HEK293 (cell line): Measurements from ENCODE around the gene PPAT.
A peak's percentile ranks its signal among the peaks of the same experiment; 100 is the strongest.

ENCODE experiments used
- CTCF ChIA-PET: fragments of 350-600 bp; formaldehyde crosslinking; extraction: SDS; loops from one replicate; lab custom pipeline; 2021; ENCODE audit warnings: antibody characterized with exemption; lab: Yijun Ruan, JAX
- POLR2A ChIA-PET: fragments of 300-600 bp; formaldehyde crosslinking; extraction: SDS; loops from one replicate; lab custom pipeline; 2020; ENCODE audit warnings: antibody characterized with exemption, inconsistent platforms; lab: Yijun Ruan, JAX
- H3K27ac ChIP-seq: fragments of 200-500 bp; sonication (Bioruptor generic); 2 replicates; pipeline ENCODE4 v1.5.1; 2014; ENCODE audit warnings: low read depth, low read length, control low read depth, inconsistent platforms; ENCODE audit errors: extremely low read depth
- H3K36me3 ChIP-seq, 2 experiments: fragments of 200-500 bp in 1 of 2; sonication (Bioruptor generic) in 1 of 2; 1 replicate in 1 of 2; 2 replicates in 1 of 2; pipeline ENCODE4 v1.5.1; 2014 to 2017; ENCODE audit warnings: inconsistent platforms in 2 of 2, low read length in 2 of 2; ENCODE audit not compliant: control insufficient read depth in 2 of 2, insufficient read depth in 1 of 2
- H3K4me1 ChIP-seq: fragments of 200-500 bp; sonication (Bioruptor generic); 2 replicates; pipeline ENCODE4 v1.5.1; 2014; ENCODE audit warnings: mild to moderate bottlenecking, low read length, inconsistent platforms; ENCODE audit not compliant: control insufficient read depth, insufficient read depth
- H3K4me3 ChIP-seq: 2 replicates; pipeline ENCODE4 v1.5.1; 2011; ENCODE audit warnings: low read depth, mild to moderate bottlenecking, control low read depth, low read length, moderate library complexity
- H3K9me3 ChIP-seq: fragments of 200-500 bp; sonication (Bioruptor generic); 2 replicates; pipeline ENCODE4 v1.5.1; 2014; ENCODE audit warnings: low read depth, low read length, inconsistent platforms; ENCODE audit not compliant: control insufficient read depth, insufficient read depth
- GLIS2 ChIP-seq: fragments of 450-650 bp; formaldehyde crosslinking; IDR thresholded peaks from 2 replicates; pipeline ENCODE4 v1.5.1; 2016; ENCODE audit warnings: missing biosample characterization, missing genetic modification characterization
- HOXD13 ChIP-seq: sonication (generic); formaldehyde crosslinking; IDR thresholded peaks from 2 replicates; pipeline ENCODE4 v1.8.0; 2022; ENCODE audit warnings: missing genetic modification reagents, borderline replicate concordance
- KLF10 ChIP-seq: fragments of 450-650 bp; IDR thresholded peaks from 2 replicates; pipeline ENCODE4 v1.5.1; 2018; ENCODE audit warnings: missing biosample characterization, mild to moderate bottlenecking, missing genetic modification characterization
- SALL2 ChIP-seq: fragments of 450-650 bp; formaldehyde crosslinking; IDR thresholded peaks from 2 replicates; pipeline ENCODE4 v1.5.0; 2017; ENCODE audit warnings: missing biosample characterization, mild to moderate bottlenecking, missing genetic modification characterization, borderline replicate concordance
- TRIM28 ChIP-seq: IDR thresholded peaks from 2 replicates; pipeline ENCODE4 v1.6.1; 2011; ENCODE audit warnings: low read length, control low read depth, borderline replicate concordance
- YY1 ChIP-seq: fragments of 450-650 bp; formaldehyde crosslinking; IDR thresholded peaks from 2 replicates; pipeline ENCODE4 v1.5.1; 2018; ENCODE audit warnings: missing biosample characterization, missing genetic modification characterization
- ZBTB48 ChIP-seq: fragments of 450-650 bp; formaldehyde crosslinking; IDR thresholded peaks from 2 replicates; pipeline ENCODE4 v1.5.1; 2016; ENCODE audit warnings: missing biosample characterization, missing genetic modification characterization
- ZFP41 ChIP-seq: fragments of 450-650 bp; formaldehyde crosslinking; IDR thresholded peaks from 2 replicates; pipeline ENCODE4 v1.5.1; 2016; ENCODE audit warnings: missing biosample characterization, missing genetic modification characterization, borderline replicate concordance
- ZNF114 ChIP-seq: fragments of 450-650 bp; formaldehyde crosslinking; IDR thresholded peaks from 2 replicates; pipeline ENCODE4 v1.5.0; 2017; ENCODE audit warnings: missing biosample characterization, missing genetic modification characterization
- ZNF202 ChIP-seq: fragments of 450-650 bp; formaldehyde crosslinking; IDR thresholded peaks from 2 replicates; pipeline ENCODE4 v1.5.1; 2016; ENCODE audit warnings: missing biosample characterization, missing genetic modification characterization, borderline replicate concordance
- ZNF292 ChIP-seq: fragments of 450-650 bp; formaldehyde crosslinking; IDR thresholded peaks from 2 replicates; pipeline ENCODE4 v1.5.1; 2016; ENCODE audit warnings: low read depth, missing biosample characterization, missing genetic modification characterization, borderline replicate concordance
- ZNF302 ChIP-seq: fragments of 450-650 bp; formaldehyde crosslinking; IDR thresholded peaks from 2 replicates; pipeline ENCODE4 v1.5.1; 2016; ENCODE audit warnings: missing biosample characterization, missing genetic modification characterization, low read depth
- ZNF324 ChIP-seq: fragments of 450-650 bp; formaldehyde crosslinking; IDR thresholded peaks from 2 replicates; pipeline ENCODE4 v1.5.1; 2016; ENCODE audit warnings: missing biosample characterization, missing genetic modification characterization
- ZNF362 ChIP-seq: fragments of 450-650 bp; formaldehyde crosslinking; IDR thresholded peaks from 2 replicates; pipeline ENCODE4 v1.5.1; 2016; ENCODE audit warnings: missing biosample characterization, missing genetic modification characterization
- ZNF394 ChIP-seq: fragments of 450-650 bp; formaldehyde crosslinking; IDR thresholded peaks from 2 replicates; pipeline ENCODE4 v1.5.1; 2016; ENCODE audit warnings: missing biosample characterization, missing genetic modification characterization, mild to moderate bottlenecking, moderate library complexity, borderline replicate concordance
- ZNF501 ChIP-seq: fragments of 450-650 bp; formaldehyde crosslinking; IDR thresholded peaks from 2 replicates; pipeline ENCODE4 v1.5.1; 2016; ENCODE audit warnings: missing biosample characterization, missing genetic modification characterization
- ZNF514 ChIP-seq: fragments of 450-650 bp; formaldehyde crosslinking; IDR thresholded peaks from 2 replicates; pipeline ENCODE4 v1.5.1; 2016; ENCODE audit warnings: missing biosample characterization, missing genetic modification characterization
- ZNF521 ChIP-seq: fragments of 450-650 bp; formaldehyde crosslinking; IDR thresholded peaks from 2 replicates; pipeline ENCODE4 v1.5.1; 2017; ENCODE audit warnings: missing biosample characterization, mild to moderate bottlenecking, missing genetic modification characterization
- ZNF580 ChIP-seq: fragments of 450-650 bp; formaldehyde crosslinking; IDR thresholded peaks from 2 replicates; pipeline ENCODE4 v1.5.1; 2016; ENCODE audit warnings: missing biosample characterization, missing genetic modification characterization
- ZNF624 ChIP-seq: fragments of 450-650 bp; formaldehyde crosslinking; IDR thresholded peaks from 2 replicates; pipeline ENCODE4 v1.5.1; 2017; ENCODE audit warnings: missing biosample characterization, missing genetic modification characterization
- ZNF626 ChIP-seq: fragments of 450-650 bp; sonication (Bioruptor Pico); formaldehyde crosslinking; IDR thresholded peaks from 2 replicates; pipeline ENCODE4 v1.5.1; 2018; ENCODE audit warnings: missing biosample characterization, missing genetic modification characterization, inconsistent platforms
- ZNF629 ChIP-seq: fragments of 450-650 bp; formaldehyde crosslinking; IDR thresholded peaks from 2 replicates; pipeline ENCODE4 v1.5.1; 2017; ENCODE audit warnings: missing biosample characterization, missing genetic modification characterization
- ZNF660 ChIP-seq: fragments of 450-650 bp; IDR thresholded peaks from 2 replicates; pipeline ENCODE4 v1.5.1; 2018; ENCODE audit warnings: missing biosample characterization, mild to moderate bottlenecking, missing genetic modification characterization
- ZNF704 ChIP-seq: fragments of 450-650 bp; formaldehyde crosslinking; IDR thresholded peaks from 2 replicates; pipeline ENCODE4 v1.5.1; 2016; ENCODE audit warnings: missing biosample characterization, missing genetic modification characterization
- ZNF785 ChIP-seq: fragments of 450-650 bp; formaldehyde crosslinking; IDR thresholded peaks from 2 replicates; pipeline ENCODE4 v1.5.1; 2016; ENCODE audit warnings: missing biosample characterization, missing genetic modification characterization
- ZNF830 ChIP-seq: fragments of 450-650 bp; IDR thresholded peaks from 2 replicates; pipeline ENCODE4 v1.5.0; 2018; ENCODE audit warnings: missing biosample characterization, missing genetic modification characterization, low read depth, mild to moderate bottlenecking, moderate library complexity
- ZSCAN4 ChIP-seq: fragments of 450-650 bp; formaldehyde crosslinking; IDR thresholded peaks from 2 replicates; pipeline ENCODE4 v1.5.1; 2017; ENCODE audit warnings: missing biosample characterization, missing genetic modification characterization

Gene PPAT

DNA sequence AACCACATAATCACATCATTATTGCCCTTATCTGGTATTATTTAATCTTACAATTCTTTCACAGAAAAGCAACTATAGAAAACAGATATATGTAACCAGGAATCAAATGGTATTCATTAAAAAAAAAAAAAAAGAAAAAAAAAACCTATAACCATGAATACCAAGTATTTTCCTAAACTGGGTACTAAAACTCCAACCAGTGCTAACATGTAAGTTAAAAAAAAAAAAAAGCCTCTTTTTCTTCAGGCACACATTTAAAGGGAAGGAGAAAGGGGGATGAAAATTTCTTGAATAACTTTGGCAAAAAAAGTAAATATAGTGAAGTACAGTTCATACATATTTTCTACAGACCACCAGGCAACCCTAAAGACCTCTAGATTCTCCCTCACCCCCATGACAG is 2.1 kb downstream of the PPAT start:
- Histone ChIP-seq H3K4me1 (0 out of 2 replicates have a peak, but pooled peaks cover 4% of the 10 kb centered on the region), H3K27ac (no peak overlapping the region), H3K9me3 (no peaks in the 10 kb centered on the region), H3K4me3 (no peak overlapping the region), H3K36me3 (no peaks in the 10 kb centered on the region)
- POLR2A ChIA-PET: interaction anchor here (0.7 to 3.9 kb wide), 2 partner anchors 26 to 46 kb away, joined by 4 to 52 read pairs; partner anchors contain the start of gene AASDH
- CTCF ChIA-PET: interaction anchor here (0.6 to 3.1 kb wide), 3 partner anchors 9 to 317 kb away, joined by 4 to 16 read pairs (median 4); no protein-coding TSS in a partner anchor
- no peak for TF ChIP-seq ZNF302
- TF ChIP-seq ZNF362 (tag by site-specific recombination): peak; percentile 67; the same call in 1 of the 2 replicates
- no peak for TF ChIP-seq SALL2 (tag by site-specific recombination)
- no peak for TF ChIP-seq YY1
- no peak for TF ChIP-seq KLF10
- TF ChIP-seq ZNF626 (tag by site-specific recombination): no peak
- TF ChIP-seq ZBTB48: no peak
- TF ChIP-seq ZNF629 (tag by site-specific recombination): no peak

- H3K4me3 ChIP-seq: no peak overlapping the region
Observed at GRCh38 chr4:56430203-56430602, 5.2 kb downstream of the PPAT start.

More at GRCh38 chr4:56430203-56430602, 5.2 kb downstream of the PPAT start:
- no peak for TF ChIP-seq GLIS2 (tag by site-specific recombination)
- TF ChIP-seq HOXD13: no peak
- no peak for TF ChIP-seq ZSCAN4 (tag by site-specific recombination)
- TF ChIP-seq ZNF830 (tag by site-specific recombination): no peak
- no peak for TF ChIP-seq SALL2 (tag by site-specific recombination)
- TF ChIP-seq ZNF114 (tag by site-specific recombination): no peak
- TF ChIP-seq ZNF521 (tag by site-specific recombination): no peak
- TF ChIP-seq ZNF660 (tag by site-specific recombination): no peak
- TF ChIP-seq ZNF624 (tag by site-specific recombination): no peak
- TF ChIP-seq ZNF785 (tag by site-specific recombination): no peak
- TF ChIP-seq ZNF202 (tag by site-specific recombination): no peak
- no peak for TF ChIP-seq ZFP41 (tag by site-specific recombination)
- no peak for TF ChIP-seq ZNF501 (tag by site-specific recombination)
- TF ChIP-seq TRIM28: no peak
- no peak for TF ChIP-seq ZNF292 (tag by site-specific recombination)
- TF ChIP-seq ZNF580 (tag by site-specific recombination): no peak
- no peak for TF ChIP-seq ZNF514 (tag by site-specific recombination)
- no peak for TF ChIP-seq ZNF394 (tag by site-specific recombination)
- no peak for TF ChIP-seq ZNF704 (tag by site-specific recombination)
- TF ChIP-seq ZNF324 (tag by site-specific recombination): no peak
- no peaks in the 10 kb centered on the region for H3K36me3 ChIP-seq
- POLR2A ChIA-PET: no interaction called here
- CTCF ChIA-PET: no interaction called here
- H3K4me1 ChIP-seq: 0 out of 2 replicates have a peak, but pooled peaks cover 4% of the 10 kb centered on the region
- H3K9me3 ChIP-seq: no peaks in the 10 kb centered on the region
- no peak overlapping the region for H3K27ac ChIP-seq
